Inferior parietal cortex (tissue), 1 donor: Measurements from ENCODE around the gene ALOXE3.

Source experiments
- DNase-seq: peaks from one replicate; pipeline ENCODE4 v3.0.0-alpha.2; 2016; ENCODE audit errors: extremely low spot score

Gene ALOXE3

GRCh38 chr17:8117980-8118768, at the start of gene ALOXE3:
ALOXE3 (minus strand) TSS chr17:8118514; CDS start chr17:8117990, 524 bp downstream.
- DNase-seq: peak; percentile 27

- no peak for DNase-seq
Measured at GRCh38 chr17:8167526-8167925, 49.2 kb upstream of the ALOXE3 start.

GRCh38 chr17:8166731-8167130, 48.4 kb upstream of the ALOXE3 start:
- no peak for DNase-seq

- no peak for DNase-seq
Measured at GRCh38 chr17:8164815-8165131, 46.5 kb upstream of the ALOXE3 start.

GRCh38 chr17:8163978-8164814, 45.9 kb upstream of the ALOXE3 start:
- DNase-seq: peak; percentile 67

- DNase-seq: no peak
Measured at GRCh38 chr17:8162997-8163977, 45.0 kb upstream of the ALOXE3 start.

GRCh38 chr17:8162233-8162996, 44.1 kb upstream of the ALOXE3 start, which contains the start of gene VAMP2:
VAMP2 (minus strand) TSS chr17:8162948; CDS start chr17:8162879, 69 bp downstream.
- DNase-seq: peak; percentile 70

GRCh38 chr17:8161289-8162232, 43.2 kb upstream of the ALOXE3 start:
- no peak for DNase-seq

- DNase-seq: no peak
Measured at GRCh38 chr17:8160741-8161221, 42.5 kb upstream of the ALOXE3 start.

- no peak for DNase-seq
Measured at GRCh38 chr17:8160224-8160577, 41.9 kb upstream of the ALOXE3 start.

- DNase-seq: no peak
Measured at GRCh38 chr17:8159459-8160223, 41.3 kb upstream of the ALOXE3 start.

- no peak for DNase-seq
Measured at GRCh38 chr17:8159032-8159400, 40.7 kb upstream of the ALOXE3 start.

- DNase-seq: peak; percentile 96
Measured at GRCh38 chr17:8158267-8159031, 40.1 kb upstream of the ALOXE3 start.

- peak; percentile 99 for DNase-seq
Measured at GRCh38 chr17:8156246-8156992, 38.1 kb upstream of the ALOXE3 start.

GRCh38 chr17:8155996-8156245, 37.6 kb upstream of the ALOXE3 start:
- DNase-seq: no peak

GRCh38 chr17:8155231-8155995, 37.1 kb upstream of the ALOXE3 start:
- no peak for DNase-seq

GRCh38 chr17:8154608-8155155, 36.4 kb upstream of the ALOXE3 start:
- DNase-seq: no peak
